ENCODE measurements around the gene DLX2.
A peak's percentile ranks its signal among the peaks of the same experiment; 100 is the strongest.
"Not testable (repeated sequence)": the region's sequence is repeated elsewhere in the genome, so short reads cannot be mapped to it uniquely, and the experiment has no call there.

The DLX2 gene

GRCh38 chr2:172102391-172103359 lies at the start of gene DLX2:
Gene DLX2, minus strand, starts transcription at chr2:172102900. Its CDS starts 362 bp downstream, at chr2:172102538.
- DNase-seq (ENCODE audit: low spot score), result no peak
- Histone ChIP-seq H3K4me3 (peak within 1 kb of the TSS; percentile 70), H3K27ac (peak within 1 kb of the TSS in 1 of 2 donors; percentile 5)
- TF ChIP-seq CTCF (IDR thresholded peaks at IDR 0.05), result no peak

GRCh38 chr2:172147944-172148650 lies 45.4 kb upstream of the DLX2 start:
- H3K27ac ChIP-seq, result no peak overlapping the region
- TF ChIP-seq CTCF (IDR thresholded peaks at IDR 0.05), result no peak
- H3K4me3 ChIP-seq, result no peak overlapping the region
- DNase-seq (ENCODE audit: low spot score), result no peak

- Histone ChIP-seq H3K4me3 (no peak overlapping the region), H3K27ac (no peak overlapping the region)
- DNase-seq (ENCODE audit: low spot score), result no peak
- TF ChIP-seq CTCF (IDR thresholded peaks at IDR 0.05), result no peak
Observed at GRCh38 chr2:172143817-172144216, 41.1 kb upstream of the DLX2 start.

GRCh38 chr2:172138727-172139126 lies 36.0 kb upstream of the DLX2 start:
- not testable (repeated sequence) for H3K27ac ChIP-seq; H3K4me3 ChIP-seq; DNase-seq (ENCODE audit: low spot score)

- TF ChIP-seq CTCF (IDR thresholded peaks at IDR 0.05), result no peak
- DNase-seq (ENCODE audit: low spot score), result no peak
- no peak overlapping the region for H3K4me3 ChIP-seq
- no peak overlapping the region for H3K27ac ChIP-seq
Observed at GRCh38 chr2:172137943-172138342, 35.2 kb upstream of the DLX2 start.

- Histone ChIP-seq H3K27ac (no peak overlapping the region), H3K4me3 (no peak overlapping the region)
- DNase-seq (ENCODE audit: low spot score), result no peak
- TF ChIP-seq CTCF (IDR thresholded peaks at IDR 0.05), result no peak
Observed at GRCh38 chr2:172137109-172137508, 34.4 kb upstream of the DLX2 start.

GRCh38 chr2:172135446-172135845 lies 32.7 kb upstream of the DLX2 start:
- no peak for DNase-seq (ENCODE audit: low spot score)
- H3K27ac ChIP-seq, result no peak overlapping the region
- no peak for TF ChIP-seq CTCF (IDR thresholded peaks at IDR 0.05)
- H3K4me3 ChIP-seq, result no peak overlapping the region
